Sigmoid colon (tissue), 7 donors: Measurements from ENCODE around the gene TMEM220. TPM values are rescaled to one million over a fixed set of nuclear protein-coding genes. Genes with fewer than 3 reads are reported as not detected.

Experiments used
- DNase-seq: peaks from one replicate; pipeline ENCODE4 v3.0.0-alpha.2; 2019
- H3K27ac ChIP-seq, 4 donors: fragments of 200-600 bp; sonication (generic); one replicate each; pipeline ENCODE4 v1.5.1; 2016 to 2019; ENCODE audit warnings: mild to moderate bottlenecking in 1 of 4
- H3K27me3 ChIP-seq, 3 donors: fragments of 200-600 bp; sonication (generic); one replicate each; pipeline ENCODE4 v1.5.1; 2019; ENCODE audit warnings: mild to moderate bottlenecking in 1 of 3
- H3K36me3 ChIP-seq, 4 donors: fragments of 200-600 bp; sonication (generic); one replicate each; pipeline ENCODE4 v1.5.1; 2016 to 2019
- H3K4me1 ChIP-seq, 4 donors: fragments of 200-600 bp; sonication (generic); one replicate each; pipeline ENCODE4 v1.5.1; 2017 to 2019
- H3K4me3 ChIP-seq, 4 donors: fragments of 200-600 bp; sonication (generic); one replicate each; pipeline ENCODE4 v1.5.1; 2017 to 2019; ENCODE audit warnings: mild to moderate bottlenecking in 2 of 4, moderate library complexity in 1 of 4
- H3K9me3 ChIP-seq, 4 donors: fragments of 200-600 bp in 3 of 4; sonication (generic) in 3 of 4; one replicate each; pipeline versions ENCODE4 v1.5.1 to v1.6.1; 2013 to 2019
- EP300 ChIP-seq, 4 donors: sonication (generic); formaldehyde crosslinking; IDR thresholded peaks; one replicate each; pipeline ENCODE4 v1.6.1; 2017; ENCODE audit warnings: antibody characterized with exemption in 4 of 4
- POLR2A ChIP-seq, 2 donors: fragments of 450-650 bp; IDR thresholded peaks; one replicate each; pipeline ENCODE4 v1.6.1; 2016; ENCODE audit warnings: antibody characterized with exemption in 2 of 2, mild to moderate bottlenecking in 2 of 2, moderate library complexity in 2 of 2
- POLR2AphosphoS5 ChIP-seq, 4 donors: sonication (generic); formaldehyde crosslinking; IDR thresholded peaks; one replicate each; pipeline ENCODE4 v1.6.1; 2017; ENCODE audit warnings: antibody characterized with exemption in 4 of 4
- WGBS, 2 donors: extraction: QIAGEN DNeasy Blood & Tissue Kit; methylation state at CpG; one replicate each; pipeline ENCODE4 v1.1.7; 2013; 5-methylcytosine and 5-hydroxymethylcytosine counted together
- intact Hi-C: fragments of 100-400 bp; cut with DNase I; formaldehyde crosslinking; loops from one replicate; pipeline ENCODE4 v1.15.1; 2023
- polyA plus RNA-seq, 3 donors: library from polyadenylated mRNA; stranded (reverse); fragments of 200-250 nt; gene quantifications; one replicate each; pipeline ENCODE4 v1.2.3, GENCODE V29; 2013
- total RNA-seq, 4 donors: library from RNA; depleted of rRNA; stranded (reverse); fragments of >200 nt; gene quantifications; one replicate each; pipeline ENCODE4 v1.1.0, GENCODE V29; 2016
- TF ChIP-seq, protein P1 (sequence below), 4 experiments: fragments of 450-650 bp in 3 of 4; fragments of 200-600 bp in 1 of 4; IDR thresholded peaks; one replicate each; pipeline ENCODE4 v1.5.1; 2016 to 2019; ENCODE audit warnings: antibody characterized with exemption in 4 of 4, mild to moderate bottlenecking in 3 of 4, moderate library complexity in 2 of 4
- donor health status: healthy with polysubstance abuse.
- donor health status: Bipolar disorder and iron deficiency.
- donor health status: healthy.

Gene TMEM220
- total and polyA plus RNA-seq, 7 donors = 8.3 to 22.7 (median 13.2) TPM

DNA sequence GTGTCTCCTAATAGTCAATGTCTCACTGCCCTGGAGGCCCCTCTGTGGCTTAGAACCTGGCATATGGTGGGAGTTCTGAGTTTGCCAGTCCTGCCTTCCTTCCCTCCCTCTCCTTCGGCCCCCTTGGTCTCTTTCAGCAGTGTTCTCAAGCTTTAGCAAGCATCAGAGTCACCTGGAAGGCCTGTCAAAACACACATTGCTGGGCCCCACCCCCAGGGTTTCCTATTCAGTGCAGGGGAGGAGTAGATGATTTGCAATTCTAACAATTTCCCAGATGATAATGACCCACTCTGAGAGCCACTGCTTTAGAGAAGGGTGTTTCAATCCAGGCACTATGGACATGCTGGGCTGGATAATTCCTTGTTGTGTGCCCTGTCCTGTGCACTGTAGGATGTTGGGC, 26.4 kb upstream of the TMEM220 start:
- H3K4me1 ChIP-seq = no peaks in the 10 kb centered on the region
- WGBS, 2 donors = 79 to 80% methylated on average over 1 of the region's 1 CpG
- no peak overlapping the region for H3K4me3 ChIP-seq
- no peaks in the 10 kb centered on the region for H3K9me3 ChIP-seq
- H3K27ac ChIP-seq = no peak overlapping the region
- no peaks in the 10 kb centered on the region for H3K27me3 ChIP-seq
- TF ChIP-seq POLR2A (IDR thresholded peaks at IDR 0.05) = no peak
- TF ChIP-seq POLR2AphosphoS5 (IDR thresholded peaks at IDR 0.05) = no peak
- TF ChIP-seq, protein P1, sequence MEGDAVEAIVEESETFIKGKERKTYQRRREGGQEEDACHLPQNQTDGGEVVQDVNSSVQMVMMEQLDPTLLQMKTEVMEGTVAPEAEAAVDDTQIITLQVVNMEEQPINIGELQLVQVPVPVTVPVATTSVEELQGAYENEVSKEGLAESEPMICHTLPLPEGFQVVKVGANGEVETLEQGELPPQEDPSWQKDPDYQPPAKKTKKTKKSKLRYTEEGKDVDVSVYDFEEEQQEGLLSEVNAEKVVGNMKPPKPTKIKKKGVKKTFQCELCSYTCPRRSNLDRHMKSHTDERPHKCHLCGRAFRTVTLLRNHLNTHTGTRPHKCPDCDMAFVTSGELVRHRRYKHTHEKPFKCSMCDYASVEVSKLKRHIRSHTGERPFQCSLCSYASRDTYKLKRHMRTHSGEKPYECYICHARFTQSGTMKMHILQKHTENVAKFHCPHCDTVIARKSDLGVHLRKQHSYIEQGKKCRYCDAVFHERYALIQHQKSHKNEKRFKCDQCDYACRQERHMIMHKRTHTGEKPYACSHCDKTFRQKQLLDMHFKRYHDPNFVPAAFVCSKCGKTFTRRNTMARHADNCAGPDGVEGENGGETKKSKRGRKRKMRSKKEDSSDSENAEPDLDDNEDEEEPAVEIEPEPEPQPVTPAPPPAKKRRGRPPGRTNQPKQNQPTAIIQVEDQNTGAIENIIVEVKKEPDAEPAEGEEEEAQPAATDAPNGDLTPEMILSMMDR (IDR thresholded peaks at IDR 0.05) = no peak
- TF ChIP-seq EP300 (IDR thresholded peaks at IDR 0.05) = no peak
- no peaks in the 10 kb centered on the region for H3K36me3 ChIP-seq
- intact Hi-C loops = no loop called here
- no peak for DNase-seq

DNA sequence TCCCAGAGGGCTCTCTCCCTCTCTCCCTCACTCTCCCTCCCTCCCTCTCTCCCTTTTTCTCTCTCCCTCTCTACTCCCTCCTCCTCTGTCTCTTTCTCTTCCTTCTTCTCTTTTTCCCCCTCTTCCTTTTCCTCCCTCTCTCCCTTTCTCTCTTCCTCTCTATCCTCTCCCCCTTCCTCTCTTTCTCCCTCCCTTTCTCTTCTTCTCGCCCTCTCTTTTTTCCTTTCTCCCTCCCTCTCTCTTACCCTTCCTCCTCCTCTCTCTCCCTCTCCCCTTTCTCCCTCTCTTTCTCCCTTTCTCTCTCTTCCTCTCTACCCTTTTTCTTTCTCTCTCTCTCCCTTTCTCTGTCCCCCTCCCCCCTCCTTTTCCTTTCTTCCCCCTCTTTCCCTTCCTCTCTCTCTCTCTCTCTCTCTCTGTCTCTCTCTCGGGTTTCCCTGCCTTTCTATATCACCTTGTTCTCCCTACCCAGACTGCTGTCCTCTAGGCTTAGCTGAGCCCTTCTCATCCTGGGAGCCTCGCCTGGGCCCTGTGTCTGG, 25.8 kb upstream of the TMEM220 start:
- Histone ChIP-seq H3K9me3 (no peaks in the 10 kb centered on the region), H3K36me3 (no peaks in the 10 kb centered on the region), H3K4me1 (no peaks in the 10 kb centered on the region), H3K27me3 (no peaks in the 10 kb centered on the region), H3K4me3 (no peak overlapping the region), H3K27ac (no peak overlapping the region)
- intact Hi-C loops = no loop called here
- TF ChIP-seq POLR2A (IDR thresholded peaks at IDR 0.05) (no peak), POLR2AphosphoS5 (IDR thresholded peaks at IDR 0.05) (no peak), EP300 (IDR thresholded peaks at IDR 0.05) (no peak)
- TF ChIP-seq, protein P1 (IDR thresholded peaks at IDR 0.05) = no peak
- DNase-seq = no peak
- WGBS, 2 donors = 87 to 91% methylated on average over 3 of the region's 3 CpGs

DNA sequence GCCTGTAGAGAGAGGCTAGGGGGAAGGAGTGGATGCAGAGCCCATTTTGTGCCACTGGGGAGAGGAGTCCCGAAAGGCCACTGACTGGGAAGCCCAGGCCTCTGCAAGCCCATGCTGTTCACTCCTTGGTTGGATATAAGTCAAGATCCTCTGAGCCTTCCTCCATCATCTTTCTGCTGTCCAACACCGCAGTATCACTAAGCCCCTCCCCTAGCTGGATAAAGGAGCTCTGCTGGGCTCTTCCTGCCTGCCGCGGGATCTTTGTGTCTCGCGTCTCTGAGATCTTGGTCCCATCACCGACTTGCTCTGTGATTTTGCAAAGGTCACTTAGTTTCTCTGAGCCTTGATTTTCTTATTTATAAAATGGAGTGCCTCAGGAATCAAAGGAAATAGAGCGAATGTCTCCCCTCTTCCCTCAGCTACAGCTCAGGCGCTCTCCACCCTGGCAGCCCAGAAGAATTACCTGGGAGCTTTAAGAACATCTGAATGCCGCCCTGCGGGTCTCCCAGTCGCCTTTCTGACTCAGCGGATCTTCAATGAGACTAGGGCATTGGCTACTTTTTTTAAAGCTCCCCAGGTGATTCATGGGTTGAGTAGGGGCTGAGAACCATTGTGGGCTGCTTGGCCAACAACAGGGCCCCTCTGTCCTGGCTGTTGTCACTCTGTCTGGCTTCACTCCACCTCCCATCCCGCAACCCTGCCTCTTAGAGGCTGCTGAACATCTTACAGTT, 25.2 kb upstream of the TMEM220 start:
- 78 to 87% methylated on average over 14 of the region's 14 CpGs for WGBS, 2 donors
- Histone ChIP-seq H3K4me1 (no peaks in the 10 kb centered on the region), H3K27me3 (no peaks in the 10 kb centered on the region), H3K9me3 (no peaks in the 10 kb centered on the region), H3K27ac (no peak overlapping the region), H3K4me3 (no peak overlapping the region), H3K36me3 (no peaks in the 10 kb centered on the region)
- TF ChIP-seq POLR2A (IDR thresholded peaks at IDR 0.05) (no peak), POLR2AphosphoS5 (IDR thresholded peaks at IDR 0.05) (no peak), EP300 (IDR thresholded peaks at IDR 0.05) (no peak)
- TF ChIP-seq, protein P1 (IDR thresholded peaks at IDR 0.05) = no peak
- DNase-seq = no peak
- intact Hi-C loops = no loop called here

DNA sequence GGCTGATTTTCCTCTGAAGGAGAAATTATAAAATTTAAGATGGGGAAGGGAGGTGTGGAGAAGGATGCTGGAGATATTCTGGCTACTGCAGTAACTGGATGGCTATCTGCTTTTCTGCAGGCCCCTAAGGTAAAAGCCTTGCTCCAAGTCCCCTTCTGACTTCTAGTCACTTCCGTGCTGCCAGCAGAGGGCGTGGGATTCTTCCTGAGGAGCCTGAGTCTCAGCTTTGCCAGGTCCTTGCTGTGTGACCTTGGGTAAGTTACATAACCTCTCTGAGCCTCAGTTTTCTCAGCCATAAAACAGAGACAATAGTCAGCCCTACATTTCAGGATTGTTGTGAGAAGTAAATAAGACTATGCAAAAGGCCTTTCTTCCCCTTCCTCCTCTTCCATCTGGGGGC, 24.3 kb upstream of the TMEM220 start:
- intact Hi-C loops = no loop called here
- TF ChIP-seq EP300 (IDR thresholded peaks at IDR 0.05) = no peak
- no peaks in the 10 kb centered on the region for H3K9me3 ChIP-seq
- no peaks in the 10 kb centered on the region for H3K4me1 ChIP-seq
- no peaks in the 10 kb centered on the region for H3K27me3 ChIP-seq
- no peak for DNase-seq
- 48 to 59% methylated on average over 2 of the region's 2 CpGs for WGBS, 2 donors
- H3K27ac ChIP-seq = no peak overlapping the region
- no peak overlapping the region for H3K4me3 ChIP-seq
- no peaks in the 10 kb centered on the region for H3K36me3 ChIP-seq

DNA sequence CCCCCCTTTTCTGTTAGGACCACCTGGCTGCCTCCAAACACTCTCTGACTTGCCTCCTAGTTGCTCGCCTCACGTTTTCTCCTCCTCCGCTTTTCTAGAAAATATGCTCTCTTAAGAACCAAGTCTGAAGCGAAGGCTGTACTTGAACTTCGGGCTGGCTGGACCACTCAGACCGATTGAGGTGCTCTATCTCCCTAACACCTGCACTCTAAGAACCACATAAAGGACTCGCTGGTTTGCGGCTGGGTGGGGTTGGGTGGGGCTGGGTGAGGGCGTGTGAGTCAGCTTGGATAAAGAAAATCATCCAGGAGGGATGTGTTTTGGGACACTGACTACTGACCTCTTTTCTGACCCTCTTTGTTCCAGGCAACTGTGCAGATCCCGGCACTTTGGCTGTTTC, 22.9 kb upstream of the TMEM220 start:
- WGBS, 2 donors = 39 to 77% methylated on average over 10 of the region's 10 CpGs
- H3K27me3 ChIP-seq = no peaks in the 10 kb centered on the region
- H3K4me3 ChIP-seq = no peak overlapping the region
- DNase-seq = no peak
- intact Hi-C loops = no loop called here
- H3K36me3 ChIP-seq = no peaks in the 10 kb centered on the region
- no peak overlapping the region for H3K27ac ChIP-seq
- no peak for TF ChIP-seq POLR2AphosphoS5 (IDR thresholded peaks at IDR 0.05)
- no peak for TF ChIP-seq EP300 (IDR thresholded peaks at IDR 0.05)
- TF ChIP-seq, protein P1 (IDR thresholded peaks at IDR 0.05) = no peak
- TF ChIP-seq POLR2A (IDR thresholded peaks at IDR 0.05) = no peak
- H3K9me3 ChIP-seq = no peaks in the 10 kb centered on the region
- no peaks in the 10 kb centered on the region for H3K4me1 ChIP-seq
